ENCODE measurements around the gene KRT84.

The KRT84 gene

GRCh38 chr12:52341066-52341580, 44.3 kb downstream of the KRT84 start:
- DNase-seq (ENCODE audit: insufficient read length, low spot score): no peak
- FAIRE-seq: no peak
- no peak for TF ChIP-seq CTCF (IDR thresholded peaks at IDR 0.05; ENCODE audit: insufficient read depth, missing control alignments)

GRCh38 chr12:52338241-52338960, 47.1 kb downstream of the KRT84 start:
- FAIRE-seq (no peak), DNase-seq (ENCODE audit: insufficient read length, low spot score) (no peak)
- no peak for TF ChIP-seq CTCF (IDR thresholded peaks at IDR 0.05; ENCODE audit: insufficient read depth, missing control alignments)

- no peak for TF ChIP-seq CTCF (IDR thresholded peaks at IDR 0.05; ENCODE audit: insufficient read depth, missing control alignments)
- DNase-seq (ENCODE audit: insufficient read length, low spot score): no peak
- no peak for FAIRE-seq
These were observed 48.4 kb downstream of the KRT84 start for GRCh38 chr12:52337054-52337453.

- no peak for FAIRE-seq
- no peak for TF ChIP-seq CTCF (IDR thresholded peaks at IDR 0.05; ENCODE audit: insufficient read depth, missing control alignments)
- no peak for DNase-seq (ENCODE audit: insufficient read length, low spot score)
These were observed 48.8 kb downstream of the KRT84 start for GRCh38 chr12:52336641-52337040.

GRCh38 chr12:52335598-52336262, 49.7 kb downstream of the KRT84 start:
- FAIRE-seq: no peak
- no peak for TF ChIP-seq CTCF (IDR thresholded peaks at IDR 0.05; ENCODE audit: insufficient read depth, missing control alignments)
- DNase-seq (ENCODE audit: insufficient read length, low spot score): no peak

- FAIRE-seq: no peak
- DNase-seq (ENCODE audit: insufficient read length, low spot score): no peak
- no peak for TF ChIP-seq CTCF (IDR thresholded peaks at IDR 0.05; ENCODE audit: insufficient read depth, missing control alignments)
These were observed 51.3 kb downstream of the KRT84 start for GRCh38 chr12:52334185-52334584.

GRCh38 chr12:52333321-52333720, 52.1 kb downstream of the KRT84 start:
- no peak for TF ChIP-seq CTCF (IDR thresholded peaks at IDR 0.05; ENCODE audit: insufficient read depth, missing control alignments)
- DNase-seq (ENCODE audit: insufficient read length, low spot score) (no peak), FAIRE-seq (no peak)
